Effector CD4-positive, alpha-beta T cell (primary cell): Measurements from ENCODE around the gene RABL3.
"Not testable (repeated sequence)": the region's sequence is repeated elsewhere in the genome, so short reads cannot be mapped to it uniquely, and the experiment has no call there.

Experiments
- DNase-seq: peaks from one replicate; pipeline ENCODE4 v3.0.0-alpha.2; 2020
- total RNA-seq: gene quantifications from one replicate; lab custom pipeline; 2026; lab: John Stamatoyannopoulos, UW

Gene RABL3
- 29.6 reads per million, percentile 56 among the genes with 10 or more reads in this experiment for total RNA-seq

GRCh38 chr3:120742198-120742848 is at the start of gene RABL3, which contains the start of gene GTF2E1:
Gene RABL3, minus strand, starts transcription at chr3:120742516. Its CDS starts 9 bp downstream, at chr3:120742507.
Gene GTF2E1, plus strand, starts transcription at chr3:120742744. Its CDS starts 7,809 bp downstream, at chr3:120750553.
- DNase-seq, result peak; percentile 97

- DNase-seq, result no peak
Measured at GRCh38 chr3:120791913-120792312, 49.6 kb upstream of the RABL3 start.

- DNase-seq, result no peak
Measured at GRCh38 chr3:120791010-120791409, 48.7 kb upstream of the RABL3 start.

GRCh38 chr3:120785832-120786231 is 43.5 kb upstream of the RABL3 start:
- not testable (repeated sequence) for DNase-seq

- no peak for DNase-seq
Measured at GRCh38 chr3:120780977-120781376, 38.7 kb upstream of the RABL3 start.

GRCh38 chr3:120778776-120779175 is 36.5 kb upstream of the RABL3 start:
- no peak for DNase-seq

- DNase-seq, result no peak
Measured at GRCh38 chr3:120775411-120775810, 33.1 kb upstream of the RABL3 start.

- DNase-seq, result no peak
Measured at GRCh38 chr3:120773932-120774331, 31.6 kb upstream of the RABL3 start.

GRCh38 chr3:120772081-120772480 is 29.8 kb upstream of the RABL3 start:
- DNase-seq, result no peak

GRCh38 chr3:120770891-120771290 is 28.6 kb upstream of the RABL3 start:
- no peak for DNase-seq

- DNase-seq, result no peak
Measured at GRCh38 chr3:120769436-120769835, 27.1 kb upstream of the RABL3 start.

GRCh38 chr3:120767106-120767505 is 24.8 kb upstream of the RABL3 start:
- DNase-seq, result no peak

- DNase-seq, result no peak
Measured at GRCh38 chr3:120766576-120766975, 24.3 kb upstream of the RABL3 start.

GRCh38 chr3:120765830-120766493 is 23.6 kb upstream of the RABL3 start:
- DNase-seq, result no peak

GRCh38 chr3:120764206-120764605 is 21.9 kb upstream of the RABL3 start:
- DNase-seq, result no peak

GRCh38 chr3:120763601-120764000 is 21.3 kb upstream of the RABL3 start:
- DNase-seq, result no peak

- no peak for DNase-seq
Measured at GRCh38 chr3:120762615-120763014, 20.3 kb upstream of the RABL3 start.

GRCh38 chr3:120758551-120758950 is 16.2 kb upstream of the RABL3 start:
- DNase-seq, result not testable (repeated sequence)

- no peak for DNase-seq
Measured at GRCh38 chr3:120756061-120756460, 13.7 kb upstream of the RABL3 start.

GRCh38 chr3:120753810-120754209 is 11.5 kb upstream of the RABL3 start:
- DNase-seq, result no peak

- no peak for DNase-seq
Measured at GRCh38 chr3:120752865-120753264, 10.5 kb upstream of the RABL3 start.

GRCh38 chr3:120752230-120752629 is 9.9 kb upstream of the RABL3 start:
- DNase-seq, result no peak

- DNase-seq, result no peak
Measured at GRCh38 chr3:120749843-120750242, 7.5 kb upstream of the RABL3 start.

- DNase-seq, result no peak
Measured at GRCh38 chr3:120745466-120745865, 3.1 kb upstream of the RABL3 start.
